HL-60 (cell line): Measurements from ENCODE around the gene EMP3.

Experiments used
- DNase-seq, 2 experiments: peaks; one replicate each; pipeline ENCODE4 v3.0.0-alpha.2; 2010 to 2020; ENCODE audit warnings: low read depth in 1 of 2, low spot score in 1 of 2
- H3K27ac ChIP-seq: fragments of 250-450 bp; sonication (Bioruptor Pico); replicated peaks from 2 replicates; pipeline ENCODE4 v1.5.1; 2020; ENCODE audit warnings: mild to moderate bottlenecking, moderate library complexity
- H3K27me3 ChIP-seq: fragments of 250-450 bp; sonication (Bioruptor Pico); 2 replicates; pipeline ENCODE4 v1.5.1; 2021; ENCODE audit warnings: mild to moderate bottlenecking, moderate library complexity; ENCODE audit not compliant: insufficient read depth, poor library complexity, severe bottlenecking
- H3K4me3 ChIP-seq: replicated peaks from 2 replicates; pipeline ENCODE4 v1.5.1; 2011; ENCODE audit warnings: mild to moderate bottlenecking, control low read depth, low read length; ENCODE audit not compliant: insufficient read depth
- CTCF ChIP-seq: IDR thresholded peaks from one replicate; pipeline ENCODE4 v1.5.1; 2011; ENCODE audit warnings: low read length, control low read depth, inconsistent platforms; ENCODE audit not compliant: insufficient read depth
- GABPA ChIP-seq: IDR thresholded peaks from 2 replicates; pipeline ENCODE4 v1.6.1; 2012; ENCODE audit warnings: low read depth
- POLR2AphosphoS5 ChIP-seq: IDR thresholded peaks from 2 replicates; pipeline ENCODE4 v1.6.1; 2012; ENCODE audit warnings: low read depth
- SPI1 ChIP-seq: IDR thresholded peaks from 2 replicates; pipeline ENCODE4 v1.6.1; 2012; ENCODE audit warnings: low read depth, mild to moderate bottlenecking, borderline replicate concordance
- TF ChIP-seq, protein P1 (sequence below): IDR thresholded peaks from 2 replicates; pipeline ENCODE4 v1.6.1; 2012; ENCODE audit warnings: low read depth; ENCODE audit not compliant: insufficient replicate concordance

Gene EMP3

GRCh38 chr19:48378194-48378570, 52.8 kb downstream of the EMP3 start:
- H3K4me3 ChIP-seq = no peak overlapping the region
- DNase-seq = no peak
- TF ChIP-seq GABPA = no peak
- no peaks in the 10 kb centered on the region for H3K27me3 ChIP-seq
- no peak overlapping the region for H3K27ac ChIP-seq

- Histone ChIP-seq H3K27ac (no peak overlapping the region), H3K27me3 (no peaks in the 10 kb centered on the region), H3K4me3 (no peak overlapping the region)
- DNase-seq = no peak
- no peak for TF ChIP-seq POLR2AphosphoS5
- no peak for TF ChIP-seq GABPA
- TF ChIP-seq CTCF = no peak
- TF ChIP-seq SPI1 = no peak
- TF ChIP-seq, protein P1, sequence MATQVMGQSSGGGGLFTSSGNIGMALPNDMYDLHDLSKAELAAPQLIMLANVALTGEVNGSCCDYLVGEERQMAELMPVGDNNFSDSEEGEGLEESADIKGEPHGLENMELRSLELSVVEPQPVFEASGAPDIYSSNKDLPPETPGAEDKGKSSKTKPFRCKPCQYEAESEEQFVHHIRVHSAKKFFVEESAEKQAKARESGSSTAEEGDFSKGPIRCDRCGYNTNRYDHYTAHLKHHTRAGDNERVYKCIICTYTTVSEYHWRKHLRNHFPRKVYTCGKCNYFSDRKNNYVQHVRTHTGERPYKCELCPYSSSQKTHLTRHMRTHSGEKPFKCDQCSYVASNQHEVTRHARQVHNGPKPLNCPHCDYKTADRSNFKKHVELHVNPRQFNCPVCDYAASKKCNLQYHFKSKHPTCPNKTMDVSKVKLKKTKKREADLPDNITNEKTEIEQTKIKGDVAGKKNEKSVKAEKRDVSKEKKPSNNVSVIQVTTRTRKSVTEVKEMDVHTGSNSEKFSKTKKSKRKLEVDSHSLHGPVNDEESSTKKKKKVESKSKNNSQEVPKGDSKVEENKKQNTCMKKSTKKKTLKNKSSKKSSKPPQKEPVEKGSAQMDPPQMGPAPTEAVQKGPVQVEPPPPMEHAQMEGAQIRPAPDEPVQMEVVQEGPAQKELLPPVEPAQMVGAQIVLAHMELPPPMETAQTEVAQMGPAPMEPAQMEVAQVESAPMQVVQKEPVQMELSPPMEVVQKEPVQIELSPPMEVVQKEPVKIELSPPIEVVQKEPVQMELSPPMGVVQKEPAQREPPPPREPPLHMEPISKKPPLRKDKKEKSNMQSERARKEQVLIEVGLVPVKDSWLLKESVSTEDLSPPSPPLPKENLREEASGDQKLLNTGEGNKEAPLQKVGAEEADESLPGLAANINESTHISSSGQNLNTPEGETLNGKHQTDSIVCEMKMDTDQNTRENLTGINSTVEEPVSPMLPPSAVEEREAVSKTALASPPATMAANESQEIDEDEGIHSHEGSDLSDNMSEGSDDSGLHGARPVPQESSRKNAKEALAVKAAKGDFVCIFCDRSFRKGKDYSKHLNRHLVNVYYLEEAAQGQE = no peak
Observed at GRCh38 chr19:48379058-48379457, 53.7 kb downstream of the EMP3 start.
